ENCODE results near the gene OR6K6.

OR6K6 gene

DNA sequence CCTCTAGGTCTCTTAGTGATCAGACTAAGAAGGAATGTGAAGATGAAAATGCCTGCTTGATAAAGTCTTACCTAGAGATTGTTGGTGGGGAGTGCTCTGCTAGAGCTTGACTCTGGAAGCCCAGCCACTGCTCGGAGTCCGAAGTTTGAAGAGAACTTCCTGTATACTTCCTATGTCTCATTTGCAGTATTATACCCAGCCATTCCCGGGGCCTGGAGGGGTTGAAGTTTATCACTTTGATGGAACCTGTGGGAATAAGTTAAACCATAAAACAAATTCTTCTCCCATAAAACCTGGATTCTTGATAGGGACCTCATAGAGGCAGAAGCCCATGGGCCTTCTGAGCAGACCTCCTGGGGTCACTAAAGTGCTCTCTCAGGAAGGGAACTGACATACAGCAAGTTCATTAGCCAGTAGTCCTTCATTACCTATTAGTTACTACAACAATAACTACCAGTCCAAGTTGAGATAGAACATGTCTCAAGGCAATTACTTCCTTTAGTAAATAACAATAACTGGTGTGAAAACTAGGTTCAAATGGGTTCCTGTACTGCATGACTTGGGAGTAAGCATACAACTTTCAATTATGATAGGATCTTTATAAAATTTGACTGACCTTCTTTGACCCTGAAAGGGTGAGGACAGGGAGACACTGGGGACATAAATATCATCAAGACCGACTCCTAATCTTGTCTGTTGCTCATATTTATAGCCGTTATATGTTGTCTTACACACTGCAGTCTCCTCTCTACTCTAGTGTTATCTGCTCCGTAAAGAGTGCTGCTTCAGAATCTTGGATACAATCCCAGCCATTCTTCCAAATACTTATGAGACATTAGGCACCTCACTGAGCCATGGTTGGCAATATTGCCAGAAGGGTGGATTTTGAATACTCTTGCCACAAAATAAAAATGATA lies 17.7 kb downstream of the OR6K6 start, which contains the start of gene OR6N1:
Gene OR6N1, minus strand, starts transcription at position 246 of the 917 bp plus-strand sequence. CDS start 5,513 bp downstream, outside the sequence.
- H3K9ac ChIP-seq (ENCODE audit: low read depth, low read length), result no peak within 1 kb of the TSS
- H3K36me3 ChIP-seq (ENCODE audit: insufficient read depth, low read length), result no peaks in the 10 kb centered on the region
- H3K9me3 ChIP-seq (ENCODE audit: control insufficient read depth, insufficient read depth, low read length), result no peaks in the 10 kb centered on the region
- no peaks in the 10 kb centered on the region for H3K4me1 ChIP-seq (ENCODE audit: insufficient read depth, low read length)

DNA sequence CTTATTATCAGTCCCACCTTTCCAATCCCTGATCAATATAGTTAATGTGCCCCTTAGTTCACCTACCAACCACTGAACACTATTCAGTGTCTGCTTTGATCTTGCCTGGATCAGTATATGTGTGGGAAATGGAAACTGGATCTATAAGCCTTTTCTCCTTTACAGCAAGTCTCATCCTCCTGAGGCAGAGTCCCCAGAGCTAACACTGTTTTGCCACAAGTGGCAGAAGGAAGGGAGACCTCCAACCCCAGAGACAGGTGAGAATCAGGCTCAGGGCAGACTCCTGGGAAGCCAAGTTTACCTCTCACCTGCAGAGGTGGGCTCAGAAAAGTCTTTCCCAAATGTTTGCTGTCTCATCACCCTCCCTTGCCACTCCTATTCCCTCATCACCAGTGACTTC lies 26.6 kb downstream of the OR6K6 start, which contains the start of gene OR6N2:
Gene OR6N2, minus strand, starts transcription at position 101 of the 400 bp plus-strand sequence. CDS start 3,569 bp downstream, outside the sequence.
- Histone ChIP-seq H3K9me3 (ENCODE audit: control insufficient read depth, insufficient read depth, low read length) (no peaks in the 10 kb centered on the region), H3K4me1 (ENCODE audit: insufficient read depth, low read length) (no peaks in the 10 kb centered on the region), H3K36me3 (ENCODE audit: insufficient read depth, low read length) (no peaks in the 10 kb centered on the region), H3K9ac (ENCODE audit: low read depth, low read length) (no peak within 1 kb of the TSS)

DNA sequence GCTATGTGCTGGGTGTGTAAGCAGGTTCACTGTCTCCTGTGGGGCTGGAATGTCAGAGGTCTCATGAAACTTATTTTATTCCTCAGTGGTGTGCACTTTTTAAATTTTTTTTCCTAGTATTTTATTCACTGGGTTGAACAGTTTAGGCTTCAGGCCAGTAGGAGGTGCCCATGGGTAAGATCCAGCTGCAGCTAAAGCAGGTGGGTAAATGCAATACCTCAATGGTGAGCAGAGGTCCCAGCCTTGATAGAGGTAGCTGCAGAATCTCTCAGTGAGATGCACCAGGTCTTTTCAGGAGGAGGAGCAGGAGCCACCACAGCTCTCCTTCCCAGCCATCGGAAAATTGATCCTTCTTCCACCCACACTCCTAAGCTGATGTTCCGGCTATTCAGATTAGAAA lies 39.1 kb downstream of the OR6K6 start:
- H3K36me3 ChIP-seq (ENCODE audit: insufficient read depth, low read length), result no peaks in the 10 kb centered on the region
- no peaks in the 10 kb centered on the region for H3K9me3 ChIP-seq (ENCODE audit: control insufficient read depth, insufficient read depth, low read length)
- H3K4me1 ChIP-seq (ENCODE audit: insufficient read depth, low read length), result no peaks in the 10 kb centered on the region
- no peak overlapping the region for H3K9ac ChIP-seq (ENCODE audit: low read depth, low read length)

DNA sequence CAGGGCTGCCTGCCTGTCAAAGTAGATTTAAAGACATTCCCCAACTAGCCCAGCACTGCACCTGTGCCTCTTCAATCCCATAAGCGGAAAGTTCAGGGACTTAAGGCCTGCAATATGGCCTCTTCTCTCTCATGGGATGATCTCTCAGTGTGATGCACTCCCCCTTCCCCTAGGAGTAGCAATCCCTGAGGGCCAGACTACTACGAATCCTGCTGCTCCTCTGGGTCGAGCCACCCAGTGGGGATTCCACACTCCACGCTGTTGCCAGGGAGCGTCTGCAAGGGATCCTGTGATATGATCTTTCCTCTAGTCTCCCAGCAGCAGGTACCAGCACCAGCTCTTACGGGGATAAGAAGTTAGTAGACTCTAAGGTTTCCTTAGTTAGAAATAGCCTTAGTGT lies 39.7 kb downstream of the OR6K6 start:
- H3K9me3 ChIP-seq (ENCODE audit: control insufficient read depth, insufficient read depth, low read length), result no peaks in the 10 kb centered on the region
- no peaks in the 10 kb centered on the region for H3K4me1 ChIP-seq (ENCODE audit: insufficient read depth, low read length)
- H3K9ac ChIP-seq (ENCODE audit: low read depth, low read length), result no peak overlapping the region
- H3K36me3 ChIP-seq (ENCODE audit: insufficient read depth, low read length), result no peaks in the 10 kb centered on the region

DNA sequence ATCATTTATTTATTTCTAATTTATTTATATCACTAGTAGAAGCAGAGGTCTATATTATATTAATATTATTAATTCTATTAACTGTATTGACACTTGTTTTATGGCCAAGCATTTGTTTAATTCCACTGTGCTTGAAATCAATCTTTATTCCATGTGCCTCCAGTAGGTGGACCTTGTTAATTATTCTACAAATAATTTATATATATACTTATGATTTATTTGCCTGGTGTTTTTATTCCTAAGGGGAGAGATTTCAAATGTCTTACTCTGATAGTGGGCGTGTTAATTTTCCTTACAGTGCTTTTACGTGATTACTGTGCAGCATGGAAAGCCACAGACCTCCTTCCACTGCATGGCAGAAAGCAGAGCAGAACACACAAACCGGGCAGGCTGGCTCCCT lies 44.0 kb downstream of the OR6K6 start:
- Histone ChIP-seq H3K4me1 (ENCODE audit: insufficient read depth, low read length) (no peaks in the 10 kb centered on the region), H3K9me3 (ENCODE audit: control insufficient read depth, insufficient read depth, low read length) (no peaks in the 10 kb centered on the region), H3K36me3 (ENCODE audit: insufficient read depth, low read length) (no peaks in the 10 kb centered on the region), H3K9ac (ENCODE audit: low read depth, low read length) (no peak overlapping the region)

DNA sequence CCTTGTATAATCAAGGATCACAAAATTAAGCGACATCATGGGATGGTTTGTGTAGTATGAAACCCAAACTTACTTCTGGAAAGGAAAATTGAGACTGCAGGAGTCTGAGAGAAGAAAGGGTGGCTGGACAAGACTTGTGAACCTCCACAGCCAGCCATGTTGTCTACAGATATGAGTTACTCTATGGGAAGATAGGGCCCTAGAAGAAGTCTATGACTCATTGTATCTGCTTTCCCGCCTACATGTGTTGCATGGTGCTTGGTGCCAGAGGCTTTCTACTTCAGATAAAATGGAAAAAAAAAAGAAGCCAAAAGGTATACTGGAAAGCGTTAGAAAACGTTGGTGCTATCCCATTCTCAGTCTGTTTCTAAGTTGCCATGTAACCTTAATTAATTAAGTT lies 45.2 kb downstream of the OR6K6 start:
- H3K36me3 ChIP-seq (ENCODE audit: insufficient read depth, low read length), result no peaks in the 10 kb centered on the region

DNA sequence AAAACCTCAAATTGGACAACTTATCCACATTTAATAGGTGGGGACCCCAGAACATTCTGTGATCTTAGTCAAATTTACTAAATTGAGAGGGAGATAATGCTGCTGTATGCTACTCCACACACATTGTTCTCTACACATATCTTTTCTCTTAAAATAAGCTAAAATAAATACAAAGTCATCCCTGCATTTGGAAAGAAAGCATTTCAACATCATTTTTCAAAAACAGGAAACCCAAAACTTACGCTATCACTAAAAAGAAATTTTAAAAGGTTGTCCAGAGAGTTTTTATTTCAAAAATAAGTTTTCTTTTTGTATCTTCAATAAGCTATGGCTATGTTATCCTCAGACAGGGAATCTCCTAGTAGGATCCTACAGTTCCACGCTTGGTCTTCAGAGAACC lies 46.0 kb downstream of the OR6K6 start:
- no peak overlapping the region for H3K9ac ChIP-seq (ENCODE audit: low read depth, low read length)
- no peaks in the 10 kb centered on the region for H3K4me1 ChIP-seq (ENCODE audit: insufficient read depth, low read length)
- H3K9me3 ChIP-seq (ENCODE audit: control insufficient read depth, insufficient read depth, low read length), result no peaks in the 10 kb centered on the region
- H3K36me3 ChIP-seq (ENCODE audit: insufficient read depth, low read length), result no peaks in the 10 kb centered on the region

More for the DNA sequence above, 45.2 kb downstream of the OR6K6 start:
- H3K9me3 ChIP-seq (ENCODE audit: control insufficient read depth, insufficient read depth, low read length), result no peaks in the 10 kb centered on the region
- H3K4me1 ChIP-seq (ENCODE audit: insufficient read depth, low read length), result no peaks in the 10 kb centered on the region
- H3K9ac ChIP-seq (ENCODE audit: low read depth, low read length), result no peak overlapping the region

DNA sequence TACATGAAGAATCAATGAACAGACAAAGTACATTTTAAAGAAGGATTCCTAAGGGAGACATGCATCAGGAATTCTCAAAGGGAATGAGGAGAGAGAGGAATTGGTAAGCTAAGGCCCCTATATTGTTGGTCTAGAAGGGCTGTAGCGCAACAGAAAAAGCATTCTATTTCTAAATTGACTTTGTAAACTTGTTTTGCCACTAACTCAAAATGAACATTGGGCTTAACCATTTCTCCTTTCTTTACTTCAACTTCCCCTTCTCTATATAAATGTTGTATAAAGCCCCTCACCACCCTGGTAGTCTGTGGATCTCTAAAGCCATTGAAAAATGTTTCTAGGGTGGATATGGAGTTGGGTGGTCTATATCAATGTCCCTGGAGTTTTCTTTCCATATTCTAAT lies 46.9 kb downstream of the OR6K6 start:
- Histone ChIP-seq H3K9ac (ENCODE audit: low read depth, low read length) (no peak overlapping the region), H3K4me1 (ENCODE audit: insufficient read depth, low read length) (no peaks in the 10 kb centered on the region), H3K9me3 (ENCODE audit: control insufficient read depth, insufficient read depth, low read length) (no peaks in the 10 kb centered on the region), H3K36me3 (ENCODE audit: insufficient read depth, low read length) (no peaks in the 10 kb centered on the region)

DNA sequence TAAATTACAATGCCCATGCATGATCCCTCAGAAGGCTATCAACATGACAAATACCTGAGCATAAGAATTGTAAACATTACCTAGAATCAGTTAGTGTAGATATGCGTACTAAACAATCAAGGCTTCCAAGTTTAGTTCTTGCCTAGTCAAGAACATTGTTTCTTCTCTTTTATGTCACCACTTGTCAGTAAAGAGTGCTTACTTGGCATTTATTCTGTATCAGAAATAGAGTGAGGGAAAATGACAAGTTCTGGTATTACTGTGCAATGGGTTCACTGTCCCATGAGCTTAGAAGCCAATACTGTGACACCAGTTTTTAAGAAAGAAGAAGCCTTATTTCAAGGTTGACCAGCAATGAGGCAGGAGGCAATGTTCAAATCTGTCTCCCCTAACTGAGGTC lies 49.2 kb downstream of the OR6K6 start:
- H3K4me1 ChIP-seq (ENCODE audit: insufficient read depth, low read length), result no peaks in the 10 kb centered on the region
- no peaks in the 10 kb centered on the region for H3K9me3 ChIP-seq (ENCODE audit: control insufficient read depth, insufficient read depth, low read length)
- no peaks in the 10 kb centered on the region for H3K36me3 ChIP-seq (ENCODE audit: insufficient read depth, low read length)
- H3K9ac ChIP-seq (ENCODE audit: low read depth, low read length), result no peak overlapping the region

All from ES-I3 (cell line).